ENCODE data around the gene AFG3L2. TPM values are rescaled to one million over a fixed set of nuclear protein-coding genes. Genes with fewer than 3 reads are reported as not detected.

The AFG3L2 gene
- total RNA-seq, 2 donors from 2014 or later = 47.1 to 49.5 TPM

DNA sequence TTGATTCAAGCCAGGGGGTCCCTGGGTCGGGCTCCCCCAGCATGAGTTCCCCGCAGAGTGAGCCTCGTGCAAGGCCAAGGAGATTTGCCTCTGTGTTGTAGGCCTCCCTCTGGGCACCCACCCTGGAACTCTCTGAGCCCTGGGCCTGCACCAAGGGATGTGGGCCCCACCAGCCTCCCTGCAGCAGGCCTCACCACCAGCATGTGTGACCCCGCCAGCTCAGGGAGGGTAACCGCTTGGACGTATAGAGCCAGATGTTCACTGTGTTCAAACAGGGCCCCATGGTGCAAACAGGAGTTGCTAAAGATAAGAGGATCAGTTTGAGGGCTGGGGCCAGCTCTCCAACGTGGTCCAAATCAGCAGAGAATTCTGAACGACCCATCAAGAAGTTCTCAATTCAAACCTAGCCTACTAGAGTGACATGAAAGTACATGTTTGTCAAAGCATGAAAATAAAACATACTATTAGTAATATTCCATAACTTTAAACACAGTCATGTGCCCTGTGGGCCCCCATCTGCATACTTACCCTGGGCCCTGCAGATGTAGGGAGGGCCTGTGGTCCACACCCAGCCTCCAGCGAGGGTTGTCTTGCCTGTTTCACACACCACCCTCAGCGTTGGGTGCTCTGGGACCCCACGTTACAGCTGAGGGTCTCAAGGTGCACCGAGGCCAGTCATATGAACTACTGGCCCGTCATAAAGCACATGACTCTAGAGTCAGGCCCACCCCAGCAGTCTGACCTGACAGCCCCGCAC lies 74.5 kb downstream of the AFG3L2 start:
- no peaks in the 10 kb centered on the region for H3K36me3 ChIP-seq (ENCODE audit: control insufficient read depth, insufficient read depth, low read length)
- no peak overlapping the region for H3K4me3 ChIP-seq (ENCODE audit: low read length)
- Mint-ChIP-seq H3K9me3 (no peaks in the 10 kb centered on the region), H3K27ac (no peak overlapping the region), H3K27me3 (ENCODE audit: insufficient read depth) (peaks cover 38% of the 10 kb centered on the region), H3K4me3 (no peak overlapping the region), H3K4me1 (peaks cover 15% of the 10 kb centered on the region), H3K36me3 (ENCODE audit: low read depth) (no peaks in the 10 kb centered on the region)
- no peak overlapping the region for H3K27ac ChIP-seq (ENCODE audit: low read depth, low read length)
- DNase-seq = no peak
- WGBS, 2 experiments (ENCODE audit: insufficient coverage in 1 of 2, insufficient read length in 1 of 2) = 89 to 90% methylated on average over 10 to 14 of the region's 14 CpGs
- H3K9ac ChIP-seq (ENCODE audit: extremely low read depth, low read length, poor library complexity, severe bottlenecking) = no peak overlapping the region
- peaks cover 34% of the 10 kb centered on the region for H3K27me3 ChIP-seq (ENCODE audit: control insufficient read depth, insufficient read depth, low read length, poor library complexity, severe bottlenecking)
- peaks cover 8% of the 10 kb centered on the region for H3K4me1 ChIP-seq (ENCODE audit: control insufficient read depth, insufficient read depth, low read length)
- TF ChIP-seq, protein P1, sequence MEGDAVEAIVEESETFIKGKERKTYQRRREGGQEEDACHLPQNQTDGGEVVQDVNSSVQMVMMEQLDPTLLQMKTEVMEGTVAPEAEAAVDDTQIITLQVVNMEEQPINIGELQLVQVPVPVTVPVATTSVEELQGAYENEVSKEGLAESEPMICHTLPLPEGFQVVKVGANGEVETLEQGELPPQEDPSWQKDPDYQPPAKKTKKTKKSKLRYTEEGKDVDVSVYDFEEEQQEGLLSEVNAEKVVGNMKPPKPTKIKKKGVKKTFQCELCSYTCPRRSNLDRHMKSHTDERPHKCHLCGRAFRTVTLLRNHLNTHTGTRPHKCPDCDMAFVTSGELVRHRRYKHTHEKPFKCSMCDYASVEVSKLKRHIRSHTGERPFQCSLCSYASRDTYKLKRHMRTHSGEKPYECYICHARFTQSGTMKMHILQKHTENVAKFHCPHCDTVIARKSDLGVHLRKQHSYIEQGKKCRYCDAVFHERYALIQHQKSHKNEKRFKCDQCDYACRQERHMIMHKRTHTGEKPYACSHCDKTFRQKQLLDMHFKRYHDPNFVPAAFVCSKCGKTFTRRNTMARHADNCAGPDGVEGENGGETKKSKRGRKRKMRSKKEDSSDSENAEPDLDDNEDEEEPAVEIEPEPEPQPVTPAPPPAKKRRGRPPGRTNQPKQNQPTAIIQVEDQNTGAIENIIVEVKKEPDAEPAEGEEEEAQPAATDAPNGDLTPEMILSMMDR (conservative IDR thresholded peaks at IDR 0.05) = no peak
- H3K9me3 ChIP-seq (ENCODE audit: control insufficient read depth, low read length) = no peaks in the 10 kb centered on the region

DNA sequence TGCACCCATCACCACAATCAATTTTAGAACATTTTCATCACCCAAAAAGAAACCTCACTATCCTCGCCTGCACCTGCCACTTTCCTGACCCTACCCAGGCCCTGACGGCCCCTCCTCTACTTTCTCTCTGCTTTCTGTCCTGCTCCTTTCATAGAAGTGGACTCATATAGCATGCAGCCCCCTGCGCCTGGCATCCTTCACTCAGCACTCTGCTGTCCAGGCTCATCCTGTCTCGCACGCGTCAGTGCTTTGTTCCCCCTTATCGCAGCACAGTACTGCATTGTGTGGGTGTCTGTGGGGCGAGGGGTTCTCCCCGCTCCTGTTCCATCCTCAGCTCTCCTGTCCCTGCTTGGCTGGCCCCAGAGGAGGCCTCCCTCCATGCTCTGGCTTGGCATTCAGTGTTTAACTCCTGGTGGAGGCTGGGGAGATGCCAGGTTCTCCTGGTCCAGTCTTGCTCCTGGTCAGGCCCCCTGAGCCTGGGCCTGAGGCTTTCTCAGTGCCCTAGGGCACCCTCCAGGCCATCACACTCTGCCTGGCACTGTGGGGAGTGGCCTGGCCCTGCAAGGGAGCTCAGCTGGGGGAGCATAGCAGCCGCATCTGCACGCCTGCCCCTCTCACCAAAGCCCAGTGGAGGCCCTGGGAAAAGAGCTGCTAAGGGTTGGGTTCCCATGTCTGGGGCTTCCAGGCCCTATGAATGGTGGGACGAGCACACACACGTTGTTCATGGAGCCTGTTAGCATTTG lies 75.6 kb downstream of the AFG3L2 start:
- H3K4me3 Mint-ChIP-seq = no peak overlapping the region
- Histone ChIP-seq H3K27ac (ENCODE audit: low read depth, low read length) (no peak overlapping the region), H3K9ac (ENCODE audit: extremely low read depth, low read length, poor library complexity, severe bottlenecking) (no peak overlapping the region), H3K4me1 (ENCODE audit: control insufficient read depth, insufficient read depth, low read length) (peaks cover 3% of the 10 kb centered on the region), H3K36me3 (ENCODE audit: control insufficient read depth, insufficient read depth, low read length) (no peaks in the 10 kb centered on the region), H3K9me3 (ENCODE audit: control insufficient read depth, low read length) (no peaks in the 10 kb centered on the region), H3K4me3 (ENCODE audit: low read length) (no peak overlapping the region), H3K27me3 (ENCODE audit: control insufficient read depth, insufficient read depth, low read length, poor library complexity, severe bottlenecking) (peaks cover 23% of the 10 kb centered on the region)
- peaks cover 2% of the 10 kb centered on the region for H3K9me3 Mint-ChIP-seq
- H3K36me3 Mint-ChIP-seq (ENCODE audit: low read depth) = no peaks in the 10 kb centered on the region
- peaks cover 7% of the 10 kb centered on the region for H3K4me1 Mint-ChIP-seq
- TF ChIP-seq, protein P1 (conservative IDR thresholded peaks at IDR 0.05) = no peak
- H3K27me3 Mint-ChIP-seq (ENCODE audit: insufficient read depth) = peaks cover 28% of the 10 kb centered on the region
- H3K27ac Mint-ChIP-seq = no peak overlapping the region
- no peak for DNase-seq
- 88 to 90% methylated on average over 5 to 13 of the region's 13 CpGs for WGBS, 2 experiments (ENCODE audit: insufficient coverage in 1 of 2, insufficient read length in 1 of 2)

DNA sequence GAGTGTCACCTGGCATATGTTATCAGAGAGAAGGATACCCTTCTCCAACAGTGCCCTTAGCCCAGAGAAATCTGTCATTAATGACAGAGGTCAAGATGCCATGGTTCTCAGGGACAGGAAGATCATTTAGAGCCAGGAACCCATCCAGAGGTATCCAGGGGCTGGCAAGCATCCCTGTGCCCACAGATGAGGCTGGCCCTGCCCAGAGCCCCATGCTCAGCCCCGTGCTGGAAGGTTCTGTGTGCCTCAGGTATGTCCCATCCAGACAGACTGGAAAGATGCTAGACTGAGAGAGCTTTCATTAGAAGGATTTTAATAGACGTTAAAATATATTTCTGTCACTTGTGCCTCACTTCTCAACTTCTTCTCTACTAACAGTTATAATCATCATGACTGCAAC lies 77.2 kb downstream of the AFG3L2 start:
- no peak for DNase-seq
- WGBS, 2 experiments (ENCODE audit: insufficient coverage in 1 of 2, insufficient read length in 1 of 2) = 100% methylated on average over 2 of the region's 2 CpGs

More for the DNA sequence above, 77.2 kb downstream of the AFG3L2 start:
- H3K4me3 ChIP-seq (ENCODE audit: low read length) = no peak overlapping the region
- H3K27me3 ChIP-seq (ENCODE audit: control insufficient read depth, insufficient read depth, low read length, poor library complexity, severe bottlenecking) = peaks cover 10% of the 10 kb centered on the region
- H3K4me1 ChIP-seq (ENCODE audit: control insufficient read depth, insufficient read depth, low read length) = no peaks in the 10 kb centered on the region
- H3K9ac ChIP-seq (ENCODE audit: extremely low read depth, low read length, poor library complexity, severe bottlenecking) = no peak overlapping the region
- TF ChIP-seq, protein P1 (conservative IDR thresholded peaks at IDR 0.05) = no peak
- Mint-ChIP-seq H3K9me3 (peaks cover 2% of the 10 kb centered on the region), H3K27ac (no peak overlapping the region), H3K4me1 (no peaks in the 10 kb centered on the region), H3K27me3 (ENCODE audit: insufficient read depth) (peaks cover 14% of the 10 kb centered on the region), H3K4me3 (no peak overlapping the region), H3K36me3 (ENCODE audit: low read depth) (no peaks in the 10 kb centered on the region)
- no peaks in the 10 kb centered on the region for H3K9me3 ChIP-seq (ENCODE audit: control insufficient read depth, low read length)
- H3K27ac ChIP-seq (ENCODE audit: low read depth, low read length) = no peak overlapping the region
- no peaks in the 10 kb centered on the region for H3K36me3 ChIP-seq (ENCODE audit: control insufficient read depth, insufficient read depth, low read length)
